DND-41 (cell line): ENCODE results near the gene TOX2.

Experiments
- ATAC-seq: fragments of 200-7000 bp; cut with Tn5 transposase; 3 replicates; pipeline ENCODE4 v1.9.1; 2021; ENCODE audit warnings: low read depth; ENCODE audit not compliant: insufficient read depth
- DNase-seq: peaks from one replicate; pipeline ENCODE4 v3.0.0-alpha.2; 2020
- H2AFZ ChIP-seq: 2 replicates; pipeline ENCODE4 v1.6.0; 2012; ENCODE audit warnings: low read depth, low read length
- H3K27ac ChIP-seq: 2 replicates; pipeline ENCODE4 v1.5.1; 2012; ENCODE audit warnings: low read length, inconsistent platforms
- H3K27me3 ChIP-seq: fragments of 200-600 bp; sonication (generic); 2 replicates; pipeline ENCODE4 v1.6.0; 2012; ENCODE audit warnings: low read length, mild to moderate bottlenecking, inconsistent platforms; ENCODE audit not compliant: insufficient read depth, poor library complexity
- H3K36me3 ChIP-seq: 2 replicates; pipeline ENCODE4 v1.5.1; 2012; ENCODE audit warnings: low read length, inconsistent platforms; ENCODE audit not compliant: insufficient read depth
- H3K4me1 ChIP-seq: 2 replicates; pipeline ENCODE4 v1.5.1; 2012; ENCODE audit warnings: mild to moderate bottlenecking, low read length; ENCODE audit not compliant: insufficient read depth
- H3K4me2 ChIP-seq: 2 replicates; pipeline ENCODE4 v1.6.0; 2012; ENCODE audit warnings: mild to moderate bottlenecking, moderate library complexity, low read length, inconsistent platforms; ENCODE audit not compliant: insufficient read depth
- H3K4me3 ChIP-seq, 2 experiments: fragments of 200-600 bp in 1 of 2; shearing (Covaris generic) in 1 of 2; 2 replicates each; pipeline ENCODE4 v1.5.1; 2012 to 2016; ENCODE audit warnings: inconsistent platforms in 2 of 2, low read length in 2 of 2, mild to moderate bottlenecking in 2 of 2, low read depth in 1 of 2, moderate library complexity in 1 of 2
- H3K79me2 ChIP-seq: 2 replicates; pipeline ENCODE4 v1.6.0; 2012; ENCODE audit warnings: low read length, inconsistent platforms; ENCODE audit not compliant: insufficient read depth
- H3K9ac ChIP-seq: 2 replicates; pipeline ENCODE4 v1.6.0; 2012; ENCODE audit warnings: low read depth, mild to moderate bottlenecking, inconsistent platforms, low read length, moderate library complexity
- H3K9me3 ChIP-seq: 2 replicates; pipeline ENCODE4 v1.5.1; 2012; ENCODE audit warnings: low read length, moderate library complexity, mild to moderate bottlenecking, inconsistent platforms; ENCODE audit not compliant: insufficient read depth, severe bottlenecking
- H4K20me1 ChIP-seq: 2 replicates; pipeline ENCODE4 v1.6.0; 2012; ENCODE audit warnings: low read length; ENCODE audit not compliant: insufficient read depth
- CTCF ChIP-seq: IDR thresholded peaks from 2 replicates; pipeline ENCODE4 v1.5.1; 2012; ENCODE audit warnings: borderline replicate concordance, low read length, moderate library complexity, mild to moderate bottlenecking; ENCODE audit not compliant: poor library complexity, severe bottlenecking; ENCODE audit errors: extremely low read depth
- EZH2 ChIP-seq: IDR thresholded peaks from 3 replicates; pipeline ENCODE4 v1.6.1; 2012; ENCODE audit warnings: borderline replicate concordance, low read depth, mild to moderate bottlenecking, moderate library complexity, low read length, inconsistent platforms; ENCODE audit not compliant: severe bottlenecking

The TOX2 gene

DNA sequence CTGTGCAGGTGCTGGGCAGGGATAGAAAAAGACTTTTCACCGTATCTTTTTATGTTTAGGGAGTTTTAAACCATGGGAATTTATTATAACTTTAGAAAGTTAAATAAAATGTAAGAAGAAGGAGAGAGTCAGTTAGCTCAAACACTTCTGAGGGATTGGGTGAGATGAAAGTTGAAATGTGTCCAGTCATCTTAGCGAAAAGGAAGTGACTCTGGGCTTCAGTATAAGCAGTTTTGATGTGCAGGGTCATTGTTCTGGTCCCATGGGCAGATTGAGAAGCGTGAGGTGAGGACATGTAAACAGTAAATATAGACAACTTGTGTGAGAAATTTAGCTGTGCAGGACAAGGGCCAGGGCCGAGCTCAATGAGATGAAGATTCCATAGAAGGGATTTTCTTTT lies 66.9 kb downstream of the TOX2 start:
- H4K20me1 ChIP-seq: no peaks in the 10 kb centered on the region
- H2AFZ ChIP-seq: no peak overlapping the region
- no peak overlapping the region for H3K4me3 ChIP-seq
- no peaks in the 10 kb centered on the region for H3K4me1 ChIP-seq
- TF ChIP-seq CTCF: no peak
- TF ChIP-seq EZH2: no peak
- no peak overlapping the region for H3K27ac ChIP-seq
- no peaks in the 10 kb centered on the region for H3K79me2 ChIP-seq
- DNase-seq: no peak
- H3K9ac ChIP-seq: no peak overlapping the region
- H3K9me3 ChIP-seq: no peaks in the 10 kb centered on the region
- ATAC-seq: no peak
- H3K27me3 ChIP-seq: peaks cover 6% of the 10 kb centered on the region
- H3K4me2 ChIP-seq: no peak overlapping the region
- H3K36me3 ChIP-seq: no peaks in the 10 kb centered on the region

GRCh38 chr20:43982016-43982415 lies 67.4 kb downstream of the TOX2 start:
- no peak overlapping the region for H3K4me2 ChIP-seq
- H3K36me3 ChIP-seq: no peaks in the 10 kb centered on the region
- H3K79me2 ChIP-seq: no peaks in the 10 kb centered on the region
- ATAC-seq (no peak), DNase-seq (no peak)
- H3K9ac ChIP-seq: no peak overlapping the region
- H3K9me3 ChIP-seq: no peaks in the 10 kb centered on the region
- H4K20me1 ChIP-seq: no peaks in the 10 kb centered on the region
- TF ChIP-seq EZH2: no peak
- no peak for TF ChIP-seq CTCF
- no peaks in the 10 kb centered on the region for H3K4me1 ChIP-seq
- H3K4me3 ChIP-seq: no peak overlapping the region
- no peak overlapping the region for H2AFZ ChIP-seq
- peaks cover 6% of the 10 kb centered on the region for H3K27me3 ChIP-seq
- no peak overlapping the region for H3K27ac ChIP-seq

- no peak overlapping the region for H3K4me3 ChIP-seq
- no peak for ATAC-seq
- H3K27me3 ChIP-seq: peaks cover 6% of the 10 kb centered on the region
- no peaks in the 10 kb centered on the region for H4K20me1 ChIP-seq
- TF ChIP-seq EZH2: no peak
- TF ChIP-seq CTCF: no peak
- H3K79me2 ChIP-seq: no peaks in the 10 kb centered on the region
- H3K9me3 ChIP-seq: no peaks in the 10 kb centered on the region
- no peaks in the 10 kb centered on the region for H3K4me1 ChIP-seq
- H2AFZ ChIP-seq: no peak overlapping the region
- H3K4me2 ChIP-seq: no peak overlapping the region
- DNase-seq: no peak
- no peaks in the 10 kb centered on the region for H3K36me3 ChIP-seq
- no peak overlapping the region for H3K27ac ChIP-seq
- H3K9ac ChIP-seq: no peak overlapping the region
Observed at GRCh38 chr20:43982886-43983285, 68.2 kb downstream of the TOX2 start.

GRCh38 chr20:43983359-43983758 lies 68.7 kb downstream of the TOX2 start:
- no peak overlapping the region for H3K9ac ChIP-seq
- ATAC-seq (peak; percentile 45; the same call in 2 of the 3 replicates), DNase-seq (peak; percentile 52)
- peaks cover 6% of the 10 kb centered on the region for H3K27me3 ChIP-seq
- H2AFZ ChIP-seq: no peak overlapping the region
- H3K27ac ChIP-seq: no peak overlapping the region
- no peak overlapping the region for H3K4me2 ChIP-seq
- TF ChIP-seq EZH2 (no peak), CTCF (peak; percentile 73)
- H3K79me2 ChIP-seq: no peaks in the 10 kb centered on the region
- H3K9me3 ChIP-seq: no peaks in the 10 kb centered on the region
- H3K36me3 ChIP-seq: no peaks in the 10 kb centered on the region
- H4K20me1 ChIP-seq: no peaks in the 10 kb centered on the region
- no peak overlapping the region for H3K4me3 ChIP-seq
- no peaks in the 10 kb centered on the region for H3K4me1 ChIP-seq
